Ascending aorta (tissue), 2 donors: ENCODE results near the gene ZNF189. TPM values are rescaled to one million over a fixed set of nuclear protein-coding genes. Genes with fewer than 3 reads are reported as not detected.

Source experiments
- DNase-seq, 2 donors: peaks; one replicate each; pipeline ENCODE4 v3.0.0-alpha.2; 2019; ENCODE audit warnings: low spot score in 2 of 2
- H3K27ac ChIP-seq, 2 donors: fragments of 200-600 bp; sonication (generic); one replicate each; pipeline ENCODE4 v1.5.1; 2016 to 2017; ENCODE audit warnings: mild to moderate bottlenecking in 1 of 2
- H3K27me3 ChIP-seq: fragments of 200-600 bp; sonication (generic); one replicate; pipeline ENCODE4 v1.5.1; 2017
- H3K36me3 ChIP-seq, 2 donors: fragments of 200-600 bp; sonication (generic); one replicate each; pipeline ENCODE4 v1.5.1; 2016
- H3K4me1 ChIP-seq, 2 donors: fragments of 200-600 bp; sonication (generic); one replicate each; pipeline ENCODE4 v1.5.1; 2016 to 2017; ENCODE audit warnings: mild to moderate bottlenecking in 1 of 2
- H3K4me3 ChIP-seq, 2 donors: fragments of 200-600 bp; sonication (generic); one replicate each; pipeline ENCODE4 v1.5.1; 2016 to 2017; ENCODE audit warnings: mild to moderate bottlenecking in 1 of 2
- H3K9me3 ChIP-seq, 2 donors: fragments of 200-600 bp; sonication (generic); one replicate each; pipeline ENCODE4 v1.5.1; 2016
- CTCF ChIP-seq, 3 experiments: fragments of 200-600 bp in 2 of 3; fragments of 450-650 bp in 1 of 3; sonication (generic) in 2 of 3; IDR thresholded peaks; one replicate each; pipeline ENCODE4 v1.5.1; 2016 to 2019; ENCODE audit warnings: antibody characterized with exemption in 3 of 3, mild to moderate bottlenecking in 1 of 3, moderate library complexity in 1 of 3
- intact Hi-C: fragments of 100-400 bp; cut with DNase I; formaldehyde crosslinking; loops from one replicate; pipeline ENCODE4 v1.15.1; 2023
- total RNA-seq: library from RNA; depleted of rRNA; stranded (reverse); fragments of >200 nt; gene quantifications from one replicate; pipeline ENCODE4 v1.1.0, GENCODE V29; 2016

ZNF189 gene
- total RNA-seq, 1 donor from 2014 or later = 30.4 TPM

GRCh38 chr9:101415578-101415977 is 16.9 kb downstream of the ZNF189 start:
- Histone ChIP-seq H3K4me3 (no peak overlapping the region), H3K4me1 (no peaks in the 10 kb centered on the region), H3K27ac (no peak overlapping the region), H3K27me3 (no peaks in the 10 kb centered on the region), H3K9me3 (peaks cover 37 to 88% of the 10 kb centered on the region in 2 donors), H3K36me3 (peaks cover 4 to 21% of the 10 kb centered on the region in 2 donors)
- intact Hi-C loops = no loop called here
- TF ChIP-seq CTCF (IDR thresholded peaks at IDR 0.05) = no peak
- no peak for DNase-seq

DNA sequence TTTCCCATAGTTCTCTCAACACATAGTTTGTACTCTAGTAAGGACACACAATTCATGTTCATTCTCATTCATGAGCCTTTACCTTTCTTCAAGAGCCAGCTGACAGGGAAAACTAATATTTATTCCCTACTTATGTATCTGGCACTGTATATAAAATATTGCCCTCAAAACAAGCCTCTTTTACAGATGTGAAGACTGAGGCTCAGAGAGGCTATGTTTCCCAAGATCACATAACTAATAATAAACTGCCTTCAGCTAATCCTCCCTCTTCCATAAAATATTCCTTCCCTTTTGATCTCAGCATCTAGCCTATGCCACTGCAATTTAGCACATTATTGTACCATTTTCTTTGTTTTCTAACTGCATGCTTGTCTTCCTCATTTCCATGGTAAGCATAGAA is 18.7 kb downstream of the ZNF189 start:
- Histone ChIP-seq H3K27ac (no peak overlapping the region), H3K4me3 (no peak overlapping the region), H3K36me3 (peaks cover 7 to 24% of the 10 kb centered on the region in 2 donors), H3K4me1 (no peaks in the 10 kb centered on the region), H3K9me3 (peaks cover 19 to 74% of the 10 kb centered on the region in 2 donors), H3K27me3 (no peaks in the 10 kb centered on the region)
- TF ChIP-seq CTCF (IDR thresholded peaks at IDR 0.05) = no peak
- no peak for DNase-seq
- intact Hi-C loops = no loop called here

DNA sequence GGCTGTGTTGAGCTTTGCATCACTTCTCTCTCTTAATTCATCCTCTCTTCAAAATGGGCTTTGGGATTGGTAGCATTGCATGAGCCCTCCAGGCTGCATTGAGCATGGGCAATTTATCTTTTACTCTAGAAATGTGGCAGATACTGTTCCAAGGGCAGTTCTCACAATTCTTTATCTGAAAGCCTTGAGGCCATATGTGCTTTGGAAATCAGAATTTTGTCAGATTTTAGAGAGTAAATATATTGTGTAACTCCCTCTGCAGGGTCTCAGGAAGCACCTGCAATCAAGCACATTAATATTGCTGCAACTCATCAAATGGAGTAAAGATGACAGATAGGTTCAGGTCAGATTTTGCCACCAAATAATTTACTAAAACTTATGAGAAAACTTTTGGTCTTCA is 19.3 kb downstream of the ZNF189 start:
- peaks cover 7 to 24% of the 10 kb centered on the region in 2 donors for H3K36me3 ChIP-seq
- no peaks in the 10 kb centered on the region for H3K27me3 ChIP-seq
- no peak for DNase-seq
- H3K4me3 ChIP-seq = no peak overlapping the region
- TF ChIP-seq CTCF (IDR thresholded peaks at IDR 0.05) = no peak
- no peak overlapping the region for H3K27ac ChIP-seq
- peaks cover 13 to 68% of the 10 kb centered on the region in 2 donors for H3K9me3 ChIP-seq
- no peaks in the 10 kb centered on the region for H3K4me1 ChIP-seq
- intact Hi-C loops = no loop called here

GRCh38 chr9:101418518-101419430 is 20.1 kb downstream of the ZNF189 start:
- DNase-seq = no peak
- Histone ChIP-seq H3K4me1 (no peaks in the 10 kb centered on the region), H3K9me3 (peaks cover 7 to 60% of the 10 kb centered on the region in 2 donors), H3K4me3 (no peak overlapping the region), H3K27ac (no peak overlapping the region), H3K27me3 (no peaks in the 10 kb centered on the region), H3K36me3 (peaks cover 4 to 24% of the 10 kb centered on the region in 2 donors)
- TF ChIP-seq CTCF (IDR thresholded peaks at IDR 0.05) = no peak
- intact Hi-C loops = no loop called here

- DNase-seq = no peak
- Histone ChIP-seq H3K36me3 (peaks cover 3 to 24% of the 10 kb centered on the region in 2 donors), H3K4me3 (no peak overlapping the region), H3K27ac (no peak overlapping the region), H3K9me3 (peaks cover 0 to 51% of the 10 kb centered on the region in 2 donors), H3K27me3 (no peaks in the 10 kb centered on the region), H3K4me1 (no peaks in the 10 kb centered on the region)
- intact Hi-C loops = no loop called here
- no peak for TF ChIP-seq CTCF (IDR thresholded peaks at IDR 0.05)
Measured at GRCh38 chr9:101419863-101420262, 21.2 kb downstream of the ZNF189 start.
